H1 (cell line): ENCODE data around the gene RPS6KC1. TPM values are rescaled to one million over a fixed set of nuclear protein-coding genes. Genes with fewer than 3 reads are reported as not detected.

Experiments
- ATF3 ChIP-seq: IDR thresholded peaks from 2 replicates; pipeline ENCODE4 v1.6.1; 2011; ENCODE audit warnings: low read depth, mild to moderate bottlenecking, low read length; ENCODE audit not compliant: insufficient read depth
- polyA plus RNA-seq, 7 experiments: library from polyadenylated mRNA; depleted of rRNA in 3 of 7; stranded (reverse) in 5 of 7; unstranded in 2 of 7; fragments of >200 nt in 5 of 7; fragments of 200-250 nt in 2 of 7; gene quantifications; 1 replicate in 5 of 7; 2 replicates in 1 of 7; 4 replicates in 1 of 7; pipeline versions ENCODE4 v1.2.1 to v1.2.3, GENCODE V29; 2011 to 2013; ENCODE audit warnings: missing spikeins in 2 of 7, mixed read lengths in 2 of 7
- total RNA-seq: library from RNA; stranded (reverse); fragmentation: NEBNext Ultra II Directional; extraction: Animal tissue kit (Norgen Biotek cat#: 25700); gene quantifications from 2 replicates; pipeline ENCODE4 v1.2.1, GENCODE V29; 2021

RPS6KC1 gene
- total and polyA plus RNA-seq, 2 of the 8 experiments (the other 6 are each of a cell fraction or from before 2014, with no cell fraction given) = 4.9 to 17.6 TPM

- no peak for TF ChIP-seq ATF3
- TF ChIP-seq, all 59 proteins: peak for 5
These were observed 305 bp upstream of the RPS6KC1 start (continued) for GRCh38 chr1:213050745-213051126.
